RWPE2 (cell line): ENCODE measurements around the gene PRRX2.

Source experiments
- ATAC-seq: fragments of 200-7000 bp; cut with Tn5 transposase; 3 replicates; pipeline ENCODE4 v1.9.1; 2021; ENCODE audit warnings: low read depth
- DNase-seq: peaks from one replicate; pipeline ENCODE4 v3.0.0-alpha.2; 2020; ENCODE audit warnings: low spot score
- H3K27ac ChIP-seq: fragments of 450-650 bp; 2 replicates; pipeline ENCODE4 v1.5.1; 2017; ENCODE audit warnings: mild to moderate bottlenecking; ENCODE audit not compliant: poor library complexity, severe bottlenecking
- H3K27me3 ChIP-seq: fragments of 250-450 bp; sonication (Bioruptor Pico); 2 replicates; pipeline ENCODE4 v1.5.1; 2021; ENCODE audit warnings: mild to moderate bottlenecking, moderate library complexity; ENCODE audit not compliant: insufficient read depth, poor library complexity, severe bottlenecking
- H3K36me3 ChIP-seq: fragments of 250-450 bp; sonication (Bioruptor Pico); 2 replicates; pipeline ENCODE4 v1.5.1; 2020; ENCODE audit warnings: low read depth, mild to moderate bottlenecking, moderate library complexity
- H3K4me1 ChIP-seq: fragments of 250-450 bp; sonication (Bioruptor Pico); 2 replicates; pipeline ENCODE4 v1.5.1; 2021; ENCODE audit warnings: mild to moderate bottlenecking, moderate library complexity; ENCODE audit not compliant: insufficient read depth, poor library complexity, severe bottlenecking
- H3K4me3 ChIP-seq: fragments of 250-450 bp; sonication (Bioruptor Pico); 2 replicates; pipeline ENCODE4 v1.5.1; 2021; ENCODE audit warnings: mild to moderate bottlenecking, moderate library complexity; ENCODE audit not compliant: severe bottlenecking
- H3K9me3 ChIP-seq: fragments of 250-450 bp; sonication (Bioruptor Pico); 2 replicates; pipeline ENCODE4 v1.5.1; 2021; ENCODE audit warnings: mild to moderate bottlenecking, moderate library complexity; ENCODE audit not compliant: severe bottlenecking
- TF ChIP-seq, protein P1 (sequence below): fragments of 450-650 bp; IDR thresholded peaks from one replicate; pipeline ENCODE4 v1.5.1; 2017; ENCODE audit warnings: mild to moderate bottlenecking, moderate library complexity; ENCODE audit not compliant: poor library complexity, severe bottlenecking

PRRX2 gene

DNA sequence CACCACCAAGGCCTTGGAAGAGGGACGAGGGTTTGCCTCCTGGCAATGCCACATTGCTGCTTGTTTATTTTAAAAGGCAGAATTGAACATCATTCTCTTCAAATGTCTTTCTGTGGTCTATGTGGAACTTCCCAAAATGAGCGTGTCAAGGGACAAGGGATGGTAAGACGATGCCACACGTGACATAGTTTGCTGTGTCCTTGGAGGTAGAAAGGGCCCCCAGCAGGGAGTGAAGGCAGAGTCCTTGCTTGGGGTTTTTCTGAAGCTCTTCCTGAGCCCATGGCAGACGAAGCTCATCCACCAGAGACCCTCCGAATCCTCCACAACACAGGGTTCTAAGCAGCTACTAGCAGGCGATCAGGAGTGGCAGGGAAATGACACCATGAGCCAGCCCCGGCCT, 28.3 kb downstream of the PRRX2 start:
- ATAC-seq (no peak), DNase-seq (no peak)
- TF ChIP-seq, protein P1, sequence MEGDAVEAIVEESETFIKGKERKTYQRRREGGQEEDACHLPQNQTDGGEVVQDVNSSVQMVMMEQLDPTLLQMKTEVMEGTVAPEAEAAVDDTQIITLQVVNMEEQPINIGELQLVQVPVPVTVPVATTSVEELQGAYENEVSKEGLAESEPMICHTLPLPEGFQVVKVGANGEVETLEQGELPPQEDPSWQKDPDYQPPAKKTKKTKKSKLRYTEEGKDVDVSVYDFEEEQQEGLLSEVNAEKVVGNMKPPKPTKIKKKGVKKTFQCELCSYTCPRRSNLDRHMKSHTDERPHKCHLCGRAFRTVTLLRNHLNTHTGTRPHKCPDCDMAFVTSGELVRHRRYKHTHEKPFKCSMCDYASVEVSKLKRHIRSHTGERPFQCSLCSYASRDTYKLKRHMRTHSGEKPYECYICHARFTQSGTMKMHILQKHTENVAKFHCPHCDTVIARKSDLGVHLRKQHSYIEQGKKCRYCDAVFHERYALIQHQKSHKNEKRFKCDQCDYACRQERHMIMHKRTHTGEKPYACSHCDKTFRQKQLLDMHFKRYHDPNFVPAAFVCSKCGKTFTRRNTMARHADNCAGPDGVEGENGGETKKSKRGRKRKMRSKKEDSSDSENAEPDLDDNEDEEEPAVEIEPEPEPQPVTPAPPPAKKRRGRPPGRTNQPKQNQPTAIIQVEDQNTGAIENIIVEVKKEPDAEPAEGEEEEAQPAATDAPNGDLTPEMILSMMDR: no peak
- Histone ChIP-seq H3K4me3 (no peak overlapping the region), H3K9me3 (no peaks in the 10 kb centered on the region), H3K27me3 (peaks cover 7% of the 10 kb centered on the region), H3K36me3 (no peaks in the 10 kb centered on the region), H3K27ac (no peak overlapping the region), H3K4me1 (no peaks in the 10 kb centered on the region)

GRCh38 chr9:129694243-129694646, 28.8 kb downstream of the PRRX2 start:
- Histone ChIP-seq H3K27ac (no peak overlapping the region), H3K4me3 (no peak overlapping the region), H3K9me3 (no peaks in the 10 kb centered on the region), H3K27me3 (peaks cover 7% of the 10 kb centered on the region), H3K36me3 (no peaks in the 10 kb centered on the region), H3K4me1 (no peaks in the 10 kb centered on the region)
- TF ChIP-seq, protein P1: no peak
- no peak for DNase-seq
- no peak for ATAC-seq

DNA sequence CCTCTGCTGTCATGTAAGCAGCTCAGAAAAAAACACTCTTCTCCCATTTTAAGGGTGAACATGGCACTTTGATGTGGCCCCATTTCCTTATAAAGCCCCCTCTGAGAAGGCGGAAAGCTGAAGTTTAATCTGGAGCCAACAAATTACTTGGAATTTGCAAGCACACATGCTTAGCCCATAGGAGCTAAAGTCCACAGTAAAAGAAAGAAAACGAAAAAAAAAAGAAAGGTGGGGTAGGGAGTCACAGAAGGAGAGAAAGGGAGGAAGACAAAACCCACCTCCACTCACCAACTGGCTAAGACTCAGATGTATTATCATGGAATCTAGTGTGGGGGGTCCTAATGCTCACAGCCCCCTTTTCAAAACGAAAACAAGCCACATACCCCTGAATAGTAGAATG, 30.4 kb downstream of the PRRX2 start:
- DNase-seq: no peak
- H3K4me1 ChIP-seq: no peaks in the 10 kb centered on the region
- no peak for ATAC-seq
- no peak overlapping the region for H3K4me3 ChIP-seq
- no peaks in the 10 kb centered on the region for H3K9me3 ChIP-seq
- TF ChIP-seq, protein P1: no peak
- H3K36me3 ChIP-seq: no peaks in the 10 kb centered on the region
- no peak overlapping the region for H3K27ac ChIP-seq
- peaks cover 7% of the 10 kb centered on the region for H3K27me3 ChIP-seq

- H3K4me3 ChIP-seq: peak overlapping the region; percentile 38
- peaks cover 7% of the 10 kb centered on the region for H3K27me3 ChIP-seq
- no peak for DNase-seq
- H3K9me3 ChIP-seq: no peaks in the 10 kb centered on the region
- ATAC-seq: peak; percentile 55
- H3K36me3 ChIP-seq: no peaks in the 10 kb centered on the region
- TF ChIP-seq, protein P1: no peak
- H3K4me1 ChIP-seq: no peaks in the 10 kb centered on the region
- no peak overlapping the region for H3K27ac ChIP-seq
Measured at GRCh38 chr9:129696944-129697655, 31.7 kb downstream of the PRRX2 start.

DNA sequence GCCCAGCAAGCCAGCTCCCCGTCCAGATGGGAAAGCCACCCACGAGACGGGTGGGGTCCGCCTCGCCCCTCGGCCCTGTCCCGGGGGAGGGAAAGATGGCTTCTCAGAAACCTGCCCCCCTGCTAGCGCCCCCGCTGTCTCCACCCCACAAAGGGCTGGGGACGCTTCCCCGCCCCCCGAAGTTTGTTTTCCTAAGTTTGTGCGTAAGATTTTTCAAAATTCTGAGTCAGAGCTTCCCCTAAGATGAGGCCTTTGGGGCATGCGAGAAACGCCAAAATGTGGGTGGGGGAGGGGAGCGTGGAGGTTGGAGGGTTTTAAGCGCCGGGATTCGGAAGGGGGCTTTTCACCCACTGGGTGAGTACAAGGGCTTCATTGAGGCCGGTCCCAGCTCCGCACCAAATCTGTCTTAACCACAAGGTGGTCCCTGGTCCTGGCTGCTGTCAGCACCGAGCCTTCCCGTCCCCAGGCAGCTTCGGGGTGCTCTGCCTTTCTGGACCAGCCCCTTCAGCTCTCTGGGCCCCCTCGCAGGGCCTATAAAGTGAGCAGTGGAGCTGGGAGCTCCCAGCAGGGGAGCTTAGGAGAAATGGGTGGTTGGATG, 32.3 kb downstream of the PRRX2 start:
- Histone ChIP-seq H3K9me3 (no peaks in the 10 kb centered on the region), H3K36me3 (no peaks in the 10 kb centered on the region), H3K4me1 (no peaks in the 10 kb centered on the region), H3K27me3 (peaks cover 7% of the 10 kb centered on the region), H3K4me3 (peak overlapping the region; percentile 38), H3K27ac (no peak overlapping the region)
- no peak for DNase-seq
- no peak for ATAC-seq
- TF ChIP-seq, protein P1: no peak
